ENCODE data around the gene ALK.

ALK gene

DNA sequence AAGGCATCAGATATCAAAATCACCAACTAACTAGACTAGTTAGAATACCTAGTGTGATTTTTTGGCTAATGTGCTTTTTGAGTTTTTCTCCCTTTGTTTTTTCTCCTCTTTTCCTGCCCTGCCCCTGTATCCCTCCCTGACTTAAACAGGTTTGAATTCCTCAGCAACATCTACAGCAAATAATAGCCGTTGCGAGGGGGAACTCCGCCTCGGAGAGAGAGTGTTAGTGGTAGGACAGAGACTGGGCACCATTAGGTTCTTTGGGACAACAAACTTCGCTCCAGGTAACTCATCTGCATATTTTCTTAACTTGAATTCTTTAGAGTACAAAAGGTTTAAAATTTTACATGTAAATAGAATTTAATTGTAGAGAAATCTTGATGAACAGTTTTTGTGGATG lies 761.2 kb downstream of the ALK start:
- no peak for DNase-seq (ENCODE audit: low read depth in 2 of 2)

DNA sequence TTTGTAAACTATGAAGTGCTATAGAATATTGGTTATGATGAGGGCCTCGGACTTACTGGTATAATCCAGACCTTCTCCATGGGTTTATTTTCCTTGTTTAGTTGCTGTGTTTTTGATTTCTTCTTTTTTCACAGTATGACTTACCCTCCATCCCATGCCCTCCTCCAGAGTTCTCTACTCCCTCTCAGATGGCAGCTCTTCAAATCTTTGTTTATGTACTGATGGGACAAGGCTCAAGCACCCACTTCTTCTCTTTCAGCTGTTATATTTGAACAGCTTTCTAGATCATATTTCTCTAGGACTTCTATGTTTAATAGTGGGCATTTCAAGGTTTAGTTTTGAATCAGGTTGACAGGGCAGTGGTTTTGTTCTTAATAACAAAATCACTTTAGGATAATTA lies 762.3 kb downstream of the ALK start:
- DNase-seq (ENCODE audit: low read depth in 2 of 2): no peak

DNA sequence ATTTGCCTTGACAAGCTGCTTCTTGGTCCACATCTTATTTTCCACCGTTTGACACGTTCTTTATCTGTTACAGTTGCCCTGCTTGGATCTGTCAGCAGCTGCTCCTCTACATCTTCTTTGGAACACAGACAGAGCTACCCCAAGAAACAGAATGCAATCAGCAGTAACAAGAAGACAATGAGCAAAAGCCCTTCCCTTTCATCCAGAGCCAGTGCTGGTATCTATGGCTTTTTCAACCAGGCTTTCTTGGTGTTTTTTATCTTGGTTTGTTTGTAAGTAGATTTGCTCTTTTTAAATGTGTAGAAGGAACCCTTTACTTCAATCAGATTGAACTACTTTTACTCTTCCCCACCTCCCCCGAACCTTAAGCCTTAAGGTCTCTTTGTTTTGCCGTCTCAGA lies 764.3 kb downstream of the ALK start:
- no peak for DNase-seq (ENCODE audit: low read depth in 2 of 2)

DNA sequence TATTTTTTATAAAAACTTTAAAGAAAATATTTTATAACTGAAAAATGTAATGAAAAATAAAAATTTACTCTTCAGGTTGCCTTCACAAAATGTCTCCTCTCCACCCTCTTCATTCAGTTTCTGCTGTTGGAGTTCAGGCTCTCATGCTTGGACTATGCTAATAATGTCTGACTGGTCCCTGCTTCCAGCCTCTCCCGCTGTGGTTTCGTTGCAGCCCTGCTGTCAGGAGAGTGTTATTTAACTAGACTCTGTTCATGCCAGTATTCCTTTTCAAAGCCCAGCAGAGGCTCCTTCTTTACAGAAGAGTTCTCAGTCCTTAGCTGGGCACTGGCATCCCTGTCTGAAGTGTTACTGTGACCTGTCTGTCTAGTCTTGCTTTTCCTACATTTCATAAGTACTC lies 765.8 kb downstream of the ALK start:
- DNase-seq (ENCODE audit: low read depth in 2 of 2): no peak

DNA sequence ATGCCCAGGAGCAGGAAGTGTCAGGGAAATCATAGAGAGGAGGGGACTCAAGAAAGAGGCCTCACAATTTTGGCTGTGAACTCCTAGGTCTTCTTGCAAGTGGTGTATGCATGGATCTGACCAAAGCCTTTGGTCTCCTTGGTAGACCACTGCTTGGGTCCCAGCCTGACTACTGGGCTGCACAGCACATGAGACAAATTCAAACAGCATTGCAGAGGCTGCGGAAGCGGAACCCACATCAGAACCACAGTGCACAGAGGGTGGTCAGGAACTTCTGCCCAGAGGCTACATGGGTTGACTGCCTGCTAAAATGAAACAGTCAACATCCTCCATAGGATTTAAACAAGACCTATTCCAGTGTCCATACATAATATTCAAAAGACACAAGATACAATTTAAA lies 766.8 kb downstream of the ALK start:
- no peak for DNase-seq (ENCODE audit: low read depth in 2 of 2)

DNA sequence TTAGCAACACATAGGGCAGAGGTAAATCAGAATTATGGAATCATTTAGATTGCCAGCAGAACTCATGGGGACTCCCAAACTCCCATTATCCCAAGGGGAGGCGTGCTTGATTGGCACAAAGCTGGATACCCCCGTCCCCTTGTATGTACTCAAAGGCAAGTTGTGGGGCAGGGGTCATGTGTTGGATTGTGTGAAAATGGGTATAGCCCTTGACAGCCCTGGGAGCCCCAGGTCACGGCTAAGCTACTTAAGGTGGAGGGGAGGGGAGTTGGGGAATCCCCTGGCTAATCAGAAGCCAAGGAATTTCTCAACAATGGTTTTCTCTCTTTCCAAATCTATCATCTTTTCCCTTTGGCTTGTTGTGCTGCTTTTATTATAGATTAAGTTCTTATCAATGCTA lies 773.4 kb downstream of the ALK start:
- no peak for DNase-seq (ENCODE audit: low read depth in 2 of 2)

DNA sequence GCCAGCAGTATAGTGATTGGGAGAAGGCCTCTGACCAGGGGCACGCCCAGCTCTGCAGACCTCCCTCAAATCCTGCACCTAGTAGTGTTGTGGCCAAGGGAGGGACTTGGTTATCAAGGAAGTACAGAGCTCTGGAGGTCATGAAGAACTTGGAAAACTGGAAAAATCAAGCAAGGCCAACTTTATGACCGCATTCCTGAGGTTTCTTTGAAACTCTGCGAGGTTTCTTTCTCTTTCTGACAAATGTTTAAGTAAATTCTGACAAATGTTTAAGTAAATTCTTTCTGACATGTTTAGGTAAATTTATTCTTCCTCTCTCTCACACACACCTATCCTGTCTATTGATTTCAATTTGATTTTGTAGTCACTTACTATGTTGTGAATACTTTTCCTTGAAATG lies 775.2 kb downstream of the ALK start:
- no peak for DNase-seq (ENCODE audit: low read depth in 2 of 2)

DNA sequence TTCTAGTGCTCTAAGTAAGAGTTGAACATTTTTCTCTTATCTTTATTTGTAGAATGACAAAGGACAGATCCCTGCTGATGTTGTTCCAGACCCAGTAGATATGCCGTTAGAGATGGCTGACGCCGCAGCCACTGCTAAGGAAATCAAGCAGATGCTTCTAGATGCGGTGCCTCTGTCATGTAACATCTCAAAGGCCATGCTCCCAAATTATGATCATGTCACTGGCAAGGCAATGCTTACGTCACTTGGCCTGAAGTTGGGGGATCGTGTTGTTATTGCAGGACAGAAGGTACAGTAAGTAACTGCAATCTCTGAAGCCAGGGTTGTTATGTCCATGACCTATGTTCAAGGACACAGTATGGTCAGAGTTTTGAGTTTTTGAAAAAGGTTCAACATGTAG lies 777.7 kb downstream of the ALK start:
- DNase-seq (ENCODE audit: low read depth in 2 of 2): no peak
